ENCODE results near the gene CACUL1. TPM values are rescaled to one million over a fixed set of nuclear protein-coding genes. Genes with fewer than 3 reads are reported as not detected.

CACUL1 gene
- total RNA-seq, 4 donors from 2014 or later, result 24.0 to 45.7 (median 26.4) TPM

DNA sequence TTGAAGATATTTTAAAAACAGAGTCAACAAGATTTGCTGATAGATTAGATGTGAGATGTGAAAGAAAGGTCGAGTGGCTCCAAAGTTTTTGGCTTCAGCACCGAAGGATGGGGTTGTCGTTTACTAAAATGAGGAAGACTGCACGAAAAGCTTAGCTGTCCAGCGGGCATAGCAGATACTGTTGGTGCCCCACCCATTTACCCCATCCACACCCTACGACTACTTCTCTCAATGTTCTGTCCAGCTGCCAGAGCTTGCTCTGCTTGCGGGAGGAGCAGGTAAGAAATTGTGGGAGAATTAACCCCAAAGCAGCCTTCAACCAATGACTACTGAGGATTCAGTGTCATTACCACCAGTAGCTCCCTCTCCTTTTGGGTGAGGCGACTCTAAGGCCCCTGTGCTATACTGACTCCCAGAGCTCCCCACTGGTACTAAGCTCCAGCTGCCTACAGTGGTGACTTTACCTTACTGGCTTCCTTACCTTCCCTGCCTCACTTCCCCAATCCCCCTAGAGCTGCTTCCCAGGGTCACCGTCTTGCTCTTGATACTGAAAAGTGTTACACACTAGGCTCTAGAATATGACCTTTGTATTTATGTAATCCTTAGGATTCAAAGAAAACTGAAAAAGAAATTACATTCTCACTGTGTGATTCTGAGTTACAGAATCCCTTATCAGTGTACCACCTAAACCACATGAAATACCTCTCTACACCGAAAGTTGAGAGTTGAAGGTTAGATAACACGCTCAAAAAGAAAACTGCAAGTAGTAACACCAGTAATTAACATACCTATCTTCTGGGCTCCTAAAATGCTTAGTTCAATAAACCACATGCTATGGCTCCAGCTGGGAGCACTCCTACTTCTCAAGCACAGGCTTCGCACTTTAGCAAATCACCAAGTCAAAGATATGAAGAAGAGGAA, 22.3 kb downstream of the CACUL1 start:
- Histone ChIP-seq H3K27ac (no peak overlapping the region), H3K27me3 (no peaks in the 10 kb centered on the region), H3K4me3 (no peak overlapping the region), H3K9me3 (no peaks in the 10 kb centered on the region), H3K36me3 (no peaks in the 10 kb centered on the region), H3K4me1 (peaks cover 0 to 77% (median 24%) of the 10 kb centered on the region in 4 donors)
- WGBS, 2 donors, result 80 to 85% methylated on average over 12 of the region's 12 CpGs
- no peak for DNase-seq (ENCODE audit: low spot score in 2 of 2)
- TF ChIP-seq, protein P1, sequence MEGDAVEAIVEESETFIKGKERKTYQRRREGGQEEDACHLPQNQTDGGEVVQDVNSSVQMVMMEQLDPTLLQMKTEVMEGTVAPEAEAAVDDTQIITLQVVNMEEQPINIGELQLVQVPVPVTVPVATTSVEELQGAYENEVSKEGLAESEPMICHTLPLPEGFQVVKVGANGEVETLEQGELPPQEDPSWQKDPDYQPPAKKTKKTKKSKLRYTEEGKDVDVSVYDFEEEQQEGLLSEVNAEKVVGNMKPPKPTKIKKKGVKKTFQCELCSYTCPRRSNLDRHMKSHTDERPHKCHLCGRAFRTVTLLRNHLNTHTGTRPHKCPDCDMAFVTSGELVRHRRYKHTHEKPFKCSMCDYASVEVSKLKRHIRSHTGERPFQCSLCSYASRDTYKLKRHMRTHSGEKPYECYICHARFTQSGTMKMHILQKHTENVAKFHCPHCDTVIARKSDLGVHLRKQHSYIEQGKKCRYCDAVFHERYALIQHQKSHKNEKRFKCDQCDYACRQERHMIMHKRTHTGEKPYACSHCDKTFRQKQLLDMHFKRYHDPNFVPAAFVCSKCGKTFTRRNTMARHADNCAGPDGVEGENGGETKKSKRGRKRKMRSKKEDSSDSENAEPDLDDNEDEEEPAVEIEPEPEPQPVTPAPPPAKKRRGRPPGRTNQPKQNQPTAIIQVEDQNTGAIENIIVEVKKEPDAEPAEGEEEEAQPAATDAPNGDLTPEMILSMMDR (IDR thresholded peaks at IDR 0.05), result no peak
- TF ChIP-seq EP300 (IDR thresholded peaks at IDR 0.05) (no peak), POLR2A (IDR thresholded peaks at IDR 0.05) (no peak)

DNA sequence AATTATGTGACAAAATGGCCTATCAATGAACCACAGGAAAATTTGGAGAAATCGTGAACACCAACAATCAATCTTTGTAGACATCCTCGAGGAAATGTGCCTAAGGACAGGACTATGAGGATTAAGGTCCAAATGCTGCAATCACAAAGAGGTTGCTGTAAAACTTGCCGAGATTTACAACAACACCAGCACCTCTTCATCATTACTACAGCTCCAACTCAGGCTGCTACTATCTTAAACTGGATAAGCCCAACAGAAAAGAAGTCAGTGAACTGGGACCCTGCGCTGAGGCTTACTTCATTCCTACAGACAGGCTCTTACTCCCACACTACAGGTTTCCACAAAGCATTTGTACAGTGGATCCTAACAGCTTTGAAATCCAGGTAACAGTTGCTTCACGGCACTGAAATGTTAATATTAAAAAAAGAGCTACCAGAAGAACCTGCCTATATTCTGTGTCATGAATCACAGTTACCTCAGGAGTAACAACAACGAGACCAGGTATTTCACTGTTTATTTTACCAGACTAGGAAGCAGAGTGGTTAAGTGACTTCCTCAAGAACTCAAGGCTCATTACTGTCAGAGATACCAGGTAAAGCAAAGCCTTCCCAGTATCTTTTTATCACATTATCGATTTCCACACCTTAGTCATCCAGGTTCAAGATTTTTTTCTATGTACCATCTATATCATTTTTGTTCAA, 23.9 kb downstream of the CACUL1 start:
- TF ChIP-seq, protein P1 (IDR thresholded peaks at IDR 0.05), result no peak
- no peak for TF ChIP-seq EP300 (IDR thresholded peaks at IDR 0.05)
- no peak for TF ChIP-seq POLR2A (IDR thresholded peaks at IDR 0.05)
- no peaks in the 10 kb centered on the region for H3K9me3 ChIP-seq
- H3K27ac ChIP-seq, result peak overlapping the region in 2 of 4 donors; percentile 1 to 36
- H3K27me3 ChIP-seq, result no peaks in the 10 kb centered on the region
- no peaks in the 10 kb centered on the region for H3K36me3 ChIP-seq
- WGBS, 2 donors, result 60 to 63% methylated on average over 7 of the region's 7 CpGs
- H3K4me3 ChIP-seq, result no peak overlapping the region
- no peak for DNase-seq (ENCODE audit: low spot score in 2 of 2)
- peaks cover 0 to 74% (median 29%) of the 10 kb centered on the region in 4 donors for H3K4me1 ChIP-seq

DNA sequence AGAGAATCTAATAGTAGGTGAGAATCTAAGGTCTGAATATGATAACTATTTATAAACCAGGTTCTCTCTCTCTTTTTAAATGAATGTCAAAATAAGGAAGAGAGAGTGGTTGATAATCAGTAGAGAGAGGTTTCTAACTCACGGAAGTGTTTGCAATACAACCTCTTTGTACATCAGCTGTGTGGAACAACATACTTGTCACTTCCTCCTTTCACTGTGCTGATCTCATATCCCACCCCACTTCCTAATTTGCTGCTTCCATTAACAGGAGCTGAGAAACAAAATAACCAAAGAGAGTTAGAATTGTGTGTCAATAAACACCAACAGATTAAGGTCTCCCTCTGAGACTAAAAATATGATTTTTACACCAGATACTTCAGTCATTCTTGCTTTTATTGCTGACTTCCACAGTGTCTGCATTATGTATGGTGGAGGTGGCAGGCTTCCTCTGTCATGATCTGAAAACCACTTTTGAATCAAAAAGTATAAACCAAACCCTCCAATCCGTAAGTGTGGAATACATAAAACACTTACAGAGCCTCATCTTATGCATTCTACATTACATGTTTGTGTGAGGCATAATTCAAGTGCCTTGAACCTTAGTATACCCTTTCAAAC, 25.0 kb downstream of the CACUL1 start:
- no peak for DNase-seq (ENCODE audit: low spot score in 2 of 2)
- 57 to 61% methylated on average over 2 of the region's 2 CpGs for WGBS, 2 donors
- H3K27ac ChIP-seq, result peak overlapping the region in 3 of 4 donors; percentile 45 to 56 (median 54)
- H3K4me3 ChIP-seq, result no peak overlapping the region
- peaks cover 0 to 70% (median 23%) of the 10 kb centered on the region in 4 donors for H3K4me1 ChIP-seq
- H3K27me3 ChIP-seq, result no peaks in the 10 kb centered on the region
- H3K9me3 ChIP-seq, result no peaks in the 10 kb centered on the region
- H3K36me3 ChIP-seq, result no peaks in the 10 kb centered on the region
- TF ChIP-seq, protein P1 (IDR thresholded peaks at IDR 0.05), result no peak
- TF ChIP-seq POLR2A (IDR thresholded peaks at IDR 0.05) (peak in 1 of 2 donors; percentile 14), EP300 (IDR thresholded peaks at IDR 0.05) (peak in 1 of 2 donors; percentile 72)

DNA sequence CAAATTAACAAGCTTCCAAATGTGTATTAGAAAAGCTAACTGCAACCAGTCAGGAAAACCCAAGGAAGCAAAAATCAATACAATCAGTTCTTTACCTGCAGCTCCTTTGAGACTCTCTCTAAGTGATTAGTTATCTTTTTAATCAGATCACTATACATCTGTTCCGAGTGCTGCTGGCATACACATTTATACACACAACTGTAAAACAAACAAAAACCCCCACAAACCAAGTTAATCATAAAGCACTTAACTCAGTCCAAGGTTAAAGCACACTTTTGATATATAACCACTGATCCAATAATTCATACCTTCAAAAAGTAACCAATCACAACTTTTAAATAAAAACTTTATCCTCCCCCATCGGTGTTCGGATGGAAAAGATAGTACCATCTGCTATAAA, 25.6 kb downstream of the CACUL1 start:
- no peak for TF ChIP-seq POLR2A (IDR thresholded peaks at IDR 0.05)
- TF ChIP-seq, protein P1 (IDR thresholded peaks at IDR 0.05), result no peak
- no peak for TF ChIP-seq EP300 (IDR thresholded peaks at IDR 0.05)
- no peak for DNase-seq (ENCODE audit: low spot score in 2 of 2)
- Histone ChIP-seq H3K9me3 (no peaks in the 10 kb centered on the region), H3K36me3 (no peaks in the 10 kb centered on the region), H3K4me3 (no peak overlapping the region), H3K27me3 (no peaks in the 10 kb centered on the region), H3K4me1 (peaks cover 0 to 65% (median 20%) of the 10 kb centered on the region in 4 donors), H3K27ac (peak overlapping the region in 2 of 4 donors; percentile 10 to 13)
- 86 to 88% methylated on average over 3 of the region's 3 CpGs for WGBS, 2 donors
